Esophagus (tissue), 2 donors: ENCODE results near the gene LRRC37A3. TPM values are rescaled to one million over a fixed set of nuclear protein-coding genes. Genes with fewer than 3 reads are reported as not detected.
"Not testable (repeated sequence)": the region's sequence is repeated elsewhere in the genome, so short reads cannot be mapped to it uniquely, and the experiment has no call there.

Experiments
- H3K27ac ChIP-seq, 2 donors: one replicate each; pipeline ENCODE4 v1.5.1; 2013; ENCODE audit warnings: low read depth in 2 of 2, mild to moderate bottlenecking in 2 of 2, inconsistent platforms in 1 of 2, low read length in 1 of 2, moderate library complexity in 1 of 2
- H3K27me3 ChIP-seq, 2 donors: one replicate each; pipeline ENCODE4 v1.6.1; 2013; ENCODE audit warnings: low read length in 2 of 2, control low read depth in 1 of 2, mild to moderate bottlenecking in 1 of 2; ENCODE audit not compliant: insufficient read depth in 2 of 2, control insufficient read depth in 1 of 2
- H3K36me3 ChIP-seq, 2 donors: one replicate each; pipeline ENCODE4 v1.6.1; 2013; ENCODE audit warnings: low read length in 1 of 2; ENCODE audit not compliant: control insufficient read depth in 2 of 2, insufficient read depth in 2 of 2
- H3K4me1 ChIP-seq, 2 donors: one replicate each; pipeline ENCODE4 v1.6.1; 2013; ENCODE audit warnings: low read length in 1 of 2; ENCODE audit not compliant: control insufficient read depth in 2 of 2, insufficient read depth in 2 of 2
- H3K4me3 ChIP-seq, 2 donors: one replicate each; pipeline ENCODE4 v1.5.1; 2013; ENCODE audit warnings: low read length in 2 of 2, mild to moderate bottlenecking in 2 of 2, low read depth in 1 of 2, moderate library complexity in 1 of 2
- H3K9me3 ChIP-seq, 2 donors: one replicate each; pipeline ENCODE4 v1.6.1; 2013; ENCODE audit warnings: mild to moderate bottlenecking in 2 of 2, low read depth in 1 of 2, low read length in 1 of 2, moderate library complexity in 1 of 2; ENCODE audit not compliant: control insufficient read depth in 2 of 2, insufficient read depth in 1 of 2
- WGBS, 2 donors: extraction: QIAGEN DNeasy Blood & Tissue Kit; methylation state at CpG; one replicate each; pipeline ENCODE4 v1.1.7; 2013; 5-methylcytosine and 5-hydroxymethylcytosine counted together
- polyA plus RNA-seq, 2 donors: library from polyadenylated mRNA; stranded (reverse); fragments of 200-250 nt; gene quantifications; one replicate each; pipeline ENCODE4 v1.2.3, GENCODE V29; 2013
- donor health status: healthy with polysubstance abuse.
- donor health status: Bipolar disorder and iron deficiency.

LRRC37A3 gene
- polyA plus RNA-seq, 2 donors: 0.89 to 7.2 TPM

DNA sequence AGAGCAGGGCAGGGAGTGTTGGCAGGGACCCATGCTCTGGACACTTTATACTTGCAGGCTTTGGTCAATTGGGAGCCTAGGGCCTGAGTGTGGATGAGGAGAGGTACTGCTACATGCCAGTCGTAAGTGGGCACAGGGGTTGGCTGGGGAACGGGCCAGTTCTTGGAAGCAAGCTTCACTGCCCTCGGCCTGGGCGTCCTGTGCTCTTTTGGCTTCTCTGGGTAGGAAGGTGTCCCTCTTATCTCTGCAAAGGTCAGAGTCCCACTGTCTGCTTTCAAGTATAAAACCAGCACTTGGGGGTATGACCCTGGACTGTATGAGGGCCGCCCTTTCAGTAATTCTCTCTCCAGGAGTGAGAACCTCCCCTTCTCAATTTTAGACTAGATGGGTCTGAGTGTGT is 80.8 kb downstream of the LRRC37A3 start:
- not testable (repeated sequence) for H3K4me3 ChIP-seq
- WGBS, 2 donors: 78 to 95% methylated on average over 5 of the region's 5 CpGs

DNA sequence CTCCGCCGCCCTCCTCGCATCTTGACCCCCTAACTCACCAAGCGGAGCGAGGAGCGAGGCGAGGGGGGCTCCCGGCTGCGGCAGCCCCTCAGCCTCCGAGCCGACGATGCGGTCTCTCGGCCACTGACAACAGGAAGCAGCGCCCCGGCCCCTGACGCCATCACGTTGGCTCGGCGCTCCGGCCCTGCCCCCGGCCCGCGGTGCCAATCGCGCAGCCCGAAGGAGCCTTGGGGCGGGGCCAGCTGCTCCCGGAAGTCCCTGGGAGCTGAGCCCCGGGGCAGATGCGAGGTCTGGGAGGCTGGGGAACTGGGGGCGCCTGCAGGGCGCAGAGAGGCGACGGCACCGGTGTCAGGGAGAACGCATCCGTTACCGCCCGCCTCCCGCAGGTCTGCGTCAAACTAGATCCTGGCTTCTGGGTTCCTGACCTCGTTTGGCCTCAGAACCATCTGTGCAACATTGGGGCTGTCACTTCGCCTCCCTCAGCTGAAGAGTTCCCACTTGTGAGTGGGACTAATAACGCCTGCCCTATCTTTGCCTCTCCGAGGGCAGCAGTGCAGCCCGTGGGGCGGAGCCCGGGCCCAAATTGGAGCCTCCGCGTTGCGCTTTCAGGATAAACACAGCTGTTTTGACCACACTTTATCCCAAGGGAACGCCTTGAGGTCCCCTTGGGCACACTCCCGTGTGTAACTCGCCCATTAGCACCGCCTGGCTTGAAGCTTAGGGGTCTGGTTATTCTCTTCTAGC is 82.1 kb downstream of the LRRC37A3 start:
- WGBS, 2 donors: 0 to 1% methylated on average over 43 to 52 of the region's 56 CpGs
- not testable (repeated sequence) for H3K4me1 ChIP-seq, H3K36me3 ChIP-seq, H3K27me3 ChIP-seq, H3K9me3 ChIP-seq
- Histone ChIP-seq H3K4me3 (peak overlapping the region; percentile 67 to 68), H3K27ac (peak overlapping the region; percentile 85)

More for the DNA sequence above, 80.8 kb downstream of the LRRC37A3 start:
- H3K27ac ChIP-seq, H3K4me1 ChIP-seq, H3K36me3 ChIP-seq, H3K27me3 ChIP-seq, H3K9me3 ChIP-seq: not testable (repeated sequence)

- not testable (repeated sequence) for H3K36me3 ChIP-seq
- WGBS, 2 donors: 1% methylated on average over 11 to 32 of the region's 32 CpGs
These were observed 82.7 kb downstream of the LRRC37A3 start for GRCh38 chr17:64836623-64837017.

DNA sequence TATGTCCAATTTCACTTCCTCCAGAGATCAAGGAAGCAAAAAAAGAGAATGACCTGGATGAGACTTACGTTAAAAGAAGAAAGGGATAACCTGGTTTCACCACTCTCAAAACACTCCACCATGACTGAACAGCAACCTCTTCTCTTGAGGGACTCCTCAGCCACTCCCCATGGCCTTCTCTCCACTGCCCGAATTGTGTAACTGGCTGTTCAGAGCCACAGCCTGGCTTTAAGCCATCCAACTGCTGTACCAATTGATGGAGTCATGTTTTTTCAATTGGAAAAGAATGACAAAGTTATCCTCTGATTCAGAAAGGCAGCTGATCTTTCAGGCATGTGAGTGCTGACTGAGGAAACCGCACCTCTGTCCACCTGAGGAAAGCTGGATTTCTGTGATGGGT is 85.2 kb downstream of the LRRC37A3 start:
- WGBS, 2 donors: 57 to 64% methylated on average over 3 of the region's 3 CpGs
- H3K36me3 ChIP-seq, H3K4me3 ChIP-seq, H3K27me3 ChIP-seq, H3K4me1 ChIP-seq, H3K9me3 ChIP-seq: not testable (repeated sequence)
- peak overlapping the region in 1 of 2 donors; percentile 60 for H3K27ac ChIP-seq

More at GRCh38 chr17:64836623-64837017, 82.7 kb downstream of the LRRC37A3 start:
- peak overlapping the region; percentile 67 to 68 for H3K4me3 ChIP-seq
- not testable (repeated sequence) for H3K27me3 ChIP-seq, H3K9me3 ChIP-seq, H3K4me1 ChIP-seq
- peak overlapping the region; percentile 78 to 85 for H3K27ac ChIP-seq

DNA sequence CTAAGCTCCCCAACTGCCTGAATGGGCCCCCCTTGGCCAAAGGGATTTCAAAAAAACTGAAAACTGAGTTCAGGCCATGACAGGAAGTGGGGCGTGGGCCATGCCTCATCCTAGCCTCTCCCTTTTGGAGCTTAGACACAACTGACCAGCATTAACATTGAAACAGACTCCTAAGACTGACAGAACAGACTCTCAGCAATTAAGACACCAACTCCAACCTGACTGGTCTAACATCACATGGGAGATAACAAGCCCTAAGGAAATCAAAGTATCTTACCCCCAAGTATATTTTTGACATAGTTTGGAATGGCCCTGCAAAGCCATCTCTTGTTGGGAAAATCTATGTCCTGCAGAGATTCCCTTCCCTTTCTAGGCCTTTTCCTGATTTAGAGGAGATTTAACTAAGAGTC is 88.6 kb downstream of the LRRC37A3 start:
- not testable (repeated sequence) for H3K27ac ChIP-seq, H3K4me3 ChIP-seq, H3K4me1 ChIP-seq, H3K27me3 ChIP-seq, H3K36me3 ChIP-seq, H3K9me3 ChIP-seq
- 69 to 74% methylated on average over 1 of the region's 1 CpG for WGBS, 2 donors

- H3K27me3 ChIP-seq, H3K9me3 ChIP-seq, H3K4me3 ChIP-seq, H3K36me3 ChIP-seq, H3K4me1 ChIP-seq: not testable (repeated sequence)
- H3K27ac ChIP-seq: peak overlapping the region; percentile 31 to 78
- 56 to 65% methylated on average over 11 to 12 of the region's 12 CpGs for WGBS, 2 donors
These were observed 89.3 kb downstream of the LRRC37A3 start for GRCh38 chr17:64829824-64830630.

GRCh38 chr17:64829068-64829467 is 90.2 kb downstream of the LRRC37A3 start:
- not testable (repeated sequence) for H3K27me3 ChIP-seq, H3K4me3 ChIP-seq, H3K4me1 ChIP-seq, H3K9me3 ChIP-seq, H3K36me3 ChIP-seq
- 94 to 99% methylated on average over 4 to 5 of the region's 5 CpGs for WGBS, 2 donors
- peak overlapping the region in 1 of 2 donors; percentile 78 for H3K27ac ChIP-seq

DNA sequence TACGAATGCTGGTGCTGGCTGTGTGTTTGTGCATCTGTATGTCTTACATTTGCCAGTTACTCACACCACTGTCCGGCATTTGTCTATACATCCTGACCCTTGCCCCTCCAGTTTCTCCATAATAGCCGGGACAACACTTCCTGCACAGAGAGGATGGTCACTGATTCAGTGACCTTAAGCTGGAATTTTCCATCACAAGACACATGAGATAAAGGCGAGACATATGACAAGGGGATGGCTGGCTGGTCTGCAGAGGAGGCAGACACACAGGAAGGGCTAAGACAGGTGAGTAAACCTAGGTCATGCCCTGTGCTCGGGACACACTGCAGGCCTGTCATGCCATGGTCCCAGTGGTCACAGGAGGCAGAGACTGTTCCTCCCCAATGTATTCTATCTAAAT is 100.4 kb downstream of the LRRC37A3 start:
- Histone ChIP-seq H3K36me3 (peaks cover 3 to 12% of the 10 kb centered on the region in 2 donors), H3K27ac (peak overlapping the region in 1 of 2 donors; percentile 30)
- not testable (repeated sequence) for H3K4me1 ChIP-seq, H3K4me3 ChIP-seq, H3K27me3 ChIP-seq, H3K9me3 ChIP-seq
- 87 to 88% methylated on average over 5 of the region's 5 CpGs for WGBS, 2 donors

DNA sequence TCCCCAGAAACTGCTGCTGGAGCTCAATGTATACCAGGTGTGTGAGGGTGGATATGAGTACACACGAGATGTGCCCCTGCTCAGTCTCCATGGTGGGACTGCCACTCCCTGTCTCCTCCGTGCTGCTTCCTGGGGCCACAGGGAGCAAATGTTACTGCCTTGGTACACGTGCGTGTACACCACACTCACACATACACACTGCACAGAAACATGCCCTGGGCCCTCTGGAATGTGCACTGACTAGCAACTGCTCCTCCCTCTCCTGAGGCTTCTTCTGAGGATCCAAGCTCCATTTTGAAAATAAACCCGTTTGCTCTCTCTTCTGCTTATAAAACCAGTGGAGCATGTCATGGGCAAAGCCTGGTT is 103.5 kb downstream of the LRRC37A3 start:
- not testable (repeated sequence) for H3K4me3 ChIP-seq, H3K27me3 ChIP-seq, H3K9me3 ChIP-seq, H3K36me3 ChIP-seq, H3K4me1 ChIP-seq
- WGBS, 2 donors: 46 to 54% methylated on average over 5 of the region's 5 CpGs
- H3K27ac ChIP-seq: peak overlapping the region; percentile 87 to 90
